Aorta (tissue), 5 donors: Measurements from ENCODE around the gene CEP68. TPM values are rescaled to one million over a fixed set of nuclear protein-coding genes. Genes with fewer than 3 reads are reported as not detected.

Experiments used
- ATAC-seq: fragments of 200-7000 bp; cut with Tn5 transposase; one replicate; pipeline ENCODE4 v1.9.1; 2022; ENCODE audit warnings: moderate library complexity; ENCODE audit not compliant: low FRiP score
- DNase-seq, 2 donors: peaks; one replicate each; pipeline ENCODE4 v3.0.0-alpha.2; 2020
- H3K27ac ChIP-seq, 2 donors: one replicate each; pipeline ENCODE4 v1.5.1; 2013; ENCODE audit warnings: low read length in 2 of 2, mild to moderate bottlenecking in 2 of 2, moderate library complexity in 2 of 2, control low read depth in 1 of 2, inconsistent platforms in 1 of 2, low read depth in 1 of 2
- H3K27me3 ChIP-seq, 2 donors: one replicate each; pipeline ENCODE4 v1.6.1; 2013; ENCODE audit warnings: control low read depth in 1 of 2, low read length in 1 of 2, mild to moderate bottlenecking in 1 of 2, moderate library complexity in 1 of 2; ENCODE audit not compliant: insufficient read depth in 2 of 2, control insufficient read depth in 1 of 2
- H3K36me3 ChIP-seq, 2 donors: one replicate each; pipeline ENCODE4 v1.6.1; 2013; ENCODE audit warnings: control low read depth in 1 of 2, low read length in 1 of 2, mild to moderate bottlenecking in 1 of 2; ENCODE audit not compliant: insufficient read depth in 2 of 2, control insufficient read depth in 1 of 2
- H3K4me1 ChIP-seq, 2 donors: one replicate each; pipeline ENCODE4 v1.6.1; 2013; ENCODE audit warnings: low read length in 2 of 2, control low read depth in 1 of 2, mild to moderate bottlenecking in 1 of 2, moderate library complexity in 1 of 2; ENCODE audit not compliant: insufficient read depth in 2 of 2, control insufficient read depth in 1 of 2
- H3K4me3 ChIP-seq, 2 donors: one replicate each; pipeline ENCODE4 v1.5.1; 2013; ENCODE audit warnings: low read length in 2 of 2, control low read depth in 1 of 2, mild to moderate bottlenecking in 1 of 2
- H3K9me3 ChIP-seq: one replicate; pipeline ENCODE4 v1.6.1; 2013; ENCODE audit warnings: mild to moderate bottlenecking, low read length; ENCODE audit not compliant: control insufficient read depth
- WGBS, 2 donors: extraction: QIAGEN DNeasy Blood & Tissue Kit; methylation state at CpG; one replicate each; pipeline ENCODE4 v1.1.7; 2013; 5-methylcytosine and 5-hydroxymethylcytosine counted together
- intact Hi-C, 2 donors: fragments of 100-400 bp; cut with DNase I; formaldehyde crosslinking; loops; one replicate each; pipeline versions ENCODE4 v1.14.2 to v1.15.0; 2022
- polyA plus RNA-seq, 2 donors: library from polyadenylated mRNA; stranded (reverse); fragments of 200-250 nt; gene quantifications; one replicate each; pipeline ENCODE4 v1.2.3, GENCODE V29; 2013
- total RNA-seq, 2 donors: library from RNA; stranded (reverse); fragmentation: NEBNext Ultra II Directional; extraction: Animal tissue kit (Norgen Biotek cat#: 25700); gene quantifications; one replicate each; pipeline ENCODE4 v1.2.1, GENCODE V29; 2021
- donor health status: healthy with polysubstance abuse.
- donor health status: Bipolar disorder and iron deficiency.
- donor health status: DM: no; HTN: no; CAD: no.
- donor health status: DM: no; HTN: no; CAD: no.
- donor health status: DM: yes; HTN: yes; CAD: no.

Gene CEP68
- total and polyA plus RNA-seq, 4 donors, result 3.5 to 31.0 (median 12.9) TPM

- peak overlapping the region in 1 of 2 donors; percentile 2 for H3K27ac ChIP-seq
- H3K36me3 ChIP-seq, result peaks cover 0 to 8% of the 10 kb centered on the region in 2 donors
- intact Hi-C loops, result loop anchor here in 1 of 2 donors (10.0 kb wide), 1 partner anchor 54 kb away; no protein-coding TSS in a partner anchor
- peaks cover 0 to 1% of the 10 kb centered on the region in 2 donors for H3K4me1 ChIP-seq
- ATAC-seq, result no peak
- no peaks in the 10 kb centered on the region for H3K9me3 ChIP-seq
- no peak overlapping the region for H3K4me3 ChIP-seq
- no peak for DNase-seq
- H3K27me3 ChIP-seq, result no peaks in the 10 kb centered on the region
- WGBS, 2 donors, result 85 to 88% methylated on average over 6 of the region's 6 CpGs
These were observed 14.6 kb downstream of the CEP68 start for GRCh38 chr2:65070856-65071255.

- no peak for DNase-seq
- WGBS, 2 donors, result 76 to 82% methylated on average over 14 of the region's 14 CpGs
- no peak overlapping the region for H3K27ac ChIP-seq
- intact Hi-C loops, result loop anchor here in 1 of 2 donors (10.0 kb wide), 1 partner anchor 53 kb away; no protein-coding TSS in a partner anchor
- H3K4me3 ChIP-seq, result no peak overlapping the region
- H3K36me3 ChIP-seq, result peaks cover 0 to 8% of the 10 kb centered on the region in 2 donors
- H3K27me3 ChIP-seq, result no peaks in the 10 kb centered on the region
- ATAC-seq, result no peak
- H3K4me1 ChIP-seq, result peaks cover 0 to 1% of the 10 kb centered on the region in 2 donors
- H3K9me3 ChIP-seq, result no peaks in the 10 kb centered on the region
These were observed 15.4 kb downstream of the CEP68 start for GRCh38 chr2:65071499-65072180.

DNA sequence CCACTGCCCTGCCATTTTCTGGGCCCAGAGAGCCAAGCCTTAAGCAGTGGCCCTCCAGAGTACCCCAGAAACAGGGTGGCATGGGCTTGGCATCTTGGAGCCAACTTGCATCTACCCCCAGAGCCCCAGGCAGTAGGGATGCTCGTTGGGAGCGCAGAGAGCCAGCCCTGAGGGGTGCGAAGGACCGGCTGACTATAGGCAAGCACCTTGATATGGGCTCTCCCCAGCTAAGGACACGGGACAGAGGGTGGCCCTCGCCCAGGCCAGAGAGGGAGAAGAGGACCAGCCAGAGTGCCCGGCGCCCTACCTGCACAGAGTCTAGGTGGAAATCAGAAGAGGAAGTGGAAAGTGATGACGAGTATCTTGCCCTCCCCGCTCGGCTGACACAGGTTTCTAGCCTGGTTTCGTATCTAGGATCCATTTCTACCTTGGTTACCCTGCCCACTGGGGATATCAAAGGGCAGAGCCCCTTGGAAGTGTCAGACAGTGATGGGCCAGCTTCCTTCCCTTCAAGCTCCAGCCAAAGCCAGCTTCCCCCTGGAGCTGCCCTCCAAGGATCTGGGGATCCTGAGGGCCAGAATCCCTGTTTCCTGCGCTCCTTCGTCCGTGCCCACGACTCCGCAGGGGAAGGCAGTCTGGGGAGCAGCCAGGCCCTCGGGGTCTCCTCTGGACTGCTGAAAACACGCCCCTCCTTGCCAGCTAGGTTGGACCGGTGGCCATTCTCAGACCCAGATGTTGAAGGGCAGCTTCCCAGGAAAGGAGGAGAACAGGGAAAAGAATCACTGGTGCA lies 16.2 kb downstream of the CEP68 start:
- no peaks in the 10 kb centered on the region for H3K9me3 ChIP-seq
- peaks cover 0 to 8% of the 10 kb centered on the region in 2 donors for H3K36me3 ChIP-seq
- peaks cover 0 to 1% of the 10 kb centered on the region in 2 donors for H3K4me1 ChIP-seq
- no peak overlapping the region for H3K27ac ChIP-seq
- ATAC-seq (no peak), DNase-seq (peak in 1 of 2 donors; percentile 45)
- no peaks in the 10 kb centered on the region for H3K27me3 ChIP-seq
- no peak overlapping the region for H3K4me3 ChIP-seq
- intact Hi-C loops, result loop anchor here in 1 of 2 donors (10.0 kb wide), 1 partner anchor 52 kb away; no protein-coding TSS in a partner anchor
- 91 to 92% methylated on average over 20 of the region's 20 CpGs for WGBS, 2 donors

- no peak for DNase-seq
- 69 to 70% methylated on average over 12 of the region's 12 CpGs for whole genome bisulfite sequencing, 2 donors
- peaks cover 7 to 8% of the 10 kb centered on the region in 2 donors for H3K36me3 ChIP-seq
- H3K4me1 ChIP-seq, result peaks cover 0 to 1% of the 10 kb centered on the region in 2 donors
- ATAC-seq, result no peak
- no peaks in the 10 kb centered on the region for H3K27me3 ChIP-seq
- H3K9me3 ChIP-seq, result no peaks in the 10 kb centered on the region
- H3K4me3 ChIP-seq, result no peak overlapping the region
- intact Hi-C loops, result loop anchor here in 1 of 2 donors (10.0 kb wide), 1 partner anchor 51 kb away; no protein-coding TSS in a partner anchor
- no peak overlapping the region for H3K27ac ChIP-seq
These were observed 17.8 kb downstream of the CEP68 start for GRCh38 chr2:65073879-65074565.

GRCh38 chr2:65075176-65075575 lies 19.0 kb downstream of the CEP68 start:
- intact Hi-C loops, result loop anchor here in 1 of 2 donors (10.0 kb wide), 1 partner anchor 50 kb away; no protein-coding TSS in a partner anchor
- Histone ChIP-seq H3K27ac (peak overlapping the region in 1 of 2 donors; percentile 41), H3K36me3 (peaks cover 7% of the 10 kb centered on the region in 2 donors)

DNA sequence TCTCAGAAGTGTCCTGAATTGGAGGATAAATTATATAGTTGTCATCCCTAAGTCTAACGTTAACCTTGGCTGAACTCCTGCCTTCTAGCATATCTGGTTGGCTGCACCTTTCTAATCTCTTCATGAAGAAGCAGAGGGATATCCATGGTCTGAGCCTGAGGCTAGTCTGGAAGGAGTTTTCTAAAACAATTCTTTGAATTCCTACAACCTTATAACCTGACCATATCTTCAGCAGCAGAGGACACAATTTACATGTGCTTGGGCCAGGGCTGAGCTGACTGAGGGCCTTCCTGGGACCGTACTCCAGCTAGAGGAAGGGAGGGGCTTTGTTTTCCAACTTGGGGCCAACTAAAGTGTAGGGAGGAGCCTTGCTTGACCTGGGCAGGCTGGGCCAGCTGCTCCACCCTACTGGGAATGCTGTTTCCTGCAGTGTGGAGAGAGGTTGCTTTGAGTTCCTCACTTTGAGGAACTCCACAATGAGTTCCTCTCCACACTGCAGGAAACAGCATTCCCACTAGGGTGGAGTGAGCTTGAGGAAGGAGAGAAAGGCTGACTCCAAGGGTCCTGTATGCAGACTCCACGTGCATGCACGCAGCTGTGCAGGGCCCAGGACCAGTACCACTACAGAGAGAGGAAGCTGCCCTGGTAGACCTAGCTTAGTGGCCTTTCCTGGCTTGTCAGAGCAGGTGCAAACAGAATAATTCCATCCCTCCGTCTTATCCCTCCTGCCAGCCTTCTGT lies 19.6 kb downstream of the CEP68 start:
- Histone ChIP-seq H3K9me3 (no peaks in the 10 kb centered on the region), H3K36me3 (peaks cover 6 to 7% of the 10 kb centered on the region in 2 donors), H3K4me1 (peaks cover 0 to 1% of the 10 kb centered on the region in 2 donors), H3K4me3 (no peak overlapping the region), H3K27me3 (no peaks in the 10 kb centered on the region), H3K27ac (peak overlapping the region in 1 of 2 donors; percentile 66)
- intact Hi-C loops, result loop anchor here in 1 of 2 donors (10.0 kb wide), 1 partner anchor 49 kb away; no protein-coding TSS in a partner anchor
- 18 to 24% methylated on average over 5 of the region's 5 CpGs for WGBS, 2 donors
- DNase-seq, result peak in 1 of 2 donors; percentile 59
- peak; percentile 60 for ATAC-seq

More at GRCh38 chr2:65075176-65075575, 19.0 kb downstream of the CEP68 start:
- H3K27me3 ChIP-seq, result no peaks in the 10 kb centered on the region
- ATAC-seq (no peak), DNase-seq (no peak)
- no peak overlapping the region for H3K4me3 ChIP-seq
- WGBS, 2 donors, result 7 to 14% methylated on average over 9 of the region's 9 CpGs
- H3K9me3 ChIP-seq, result no peaks in the 10 kb centered on the region
- H3K4me1 ChIP-seq, result peaks cover 0 to 1% of the 10 kb centered on the region in 2 donors

- H3K9me3 ChIP-seq, result no peaks in the 10 kb centered on the region
- H3K36me3 ChIP-seq, result peaks cover 6 to 7% of the 10 kb centered on the region in 2 donors
- WGBS, 2 donors, result 8 to 9% methylated on average over 7 of the region's 7 CpGs
- peaks cover 0 to 1% of the 10 kb centered on the region in 2 donors for H3K4me1 ChIP-seq
- no peak for DNase-seq
- H3K27me3 ChIP-seq, result no peaks in the 10 kb centered on the region
- H3K27ac ChIP-seq, result peak overlapping the region in 1 of 2 donors; percentile 66
- H3K4me3 ChIP-seq, result no peak overlapping the region
- intact Hi-C loops, result loop anchor here in 1 of 2 donors (10.0 kb wide), 1 partner anchor 48 kb away; no protein-coding TSS in a partner anchor
- ATAC-seq, result peak; percentile 37
These were observed 20.1 kb downstream of the CEP68 start for GRCh38 chr2:65076345-65076710.
